Body of pancreas (tissue), 4 donors: ENCODE data around the gene CYTH3. TPM values are rescaled to one million over a fixed set of nuclear protein-coding genes. Genes with fewer than 3 reads are reported as not detected.

ENCODE experiments used
- ATAC-seq: fragments of 150-250 bp; one replicate; pipeline ENCODE4 v1.9.1; 2016
- DNase-seq, 4 donors: peaks; one replicate each; pipeline ENCODE4 v3.0.0-alpha.2; 2019
- H3K27ac ChIP-seq, 4 donors: fragments of 200-600 bp; sonication (generic); 1 replicate in 3 of 4; 2 replicates in 1 of 4; pipeline versions ENCODE4 v1.5.1 to v1.6.1; 2016 to 2019; ENCODE audit warnings: mild to moderate bottlenecking in 1 of 4, mixed read lengths in 1 of 4, moderate library complexity in 1 of 4
- H3K27me3 ChIP-seq, 2 donors: fragments of 200-600 bp; sonication (generic); one replicate each; pipeline ENCODE4 v1.6.0; 2016; ENCODE audit warnings: mild to moderate bottlenecking in 1 of 2
- H3K36me3 ChIP-seq, 2 donors: fragments of 200-600 bp; sonication (generic); replicated peaks in 1 of 2; 2 replicates each; pipeline ENCODE4 v1.5.1; 2016; ENCODE audit warnings: low read depth in 2 of 2; ENCODE audit not compliant: insufficient read depth in 1 of 2
- H3K4me1 ChIP-seq: fragments of 200-600 bp; sonication (generic); one replicate; pipeline ENCODE4 v1.6.0; 2016
- H3K4me3 ChIP-seq, 2 donors: fragments of 200-600 bp; sonication (generic); 1 replicate in 1 of 2; 2 replicates in 1 of 2; pipeline ENCODE4 v1.5.1; 2016 to 2019
- H3K9me3 ChIP-seq, 3 donors: fragments of 200-600 bp; sonication (generic); 1 replicate in 2 of 3; 2 replicates in 1 of 3; pipeline ENCODE4 v1.5.1; 2016
- POLR2A ChIP-seq, 3 donors: fragments of 450-650 bp; IDR thresholded peaks; one replicate each; pipeline ENCODE4 v1.6.1; 2016; ENCODE audit warnings: antibody characterized with exemption in 3 of 3, mild to moderate bottlenecking in 2 of 3
- WGBS, 2 donors: methylation state at CpG; one replicate each; pipeline ENCODE4 v1.1.5; 2017; 5-methylcytosine and 5-hydroxymethylcytosine counted together
- intact Hi-C: fragments of 100-400 bp; cut with DNase I; formaldehyde crosslinking; loops from one replicate; pipeline ENCODE4 v1.15.1; 2023
- total RNA-seq, 2 donors: library from RNA; depleted of rRNA; stranded (reverse); fragments of >200 nt; gene quantifications; one replicate each; pipeline ENCODE4 v1.1.0, GENCODE V29; 2016
- TF ChIP-seq, protein P1 (sequence below), 7 experiments: fragments of 450-650 bp in 4 of 7; fragments of 200-600 bp in 3 of 7; sonication (generic) in 3 of 7; IDR thresholded peaks; one replicate each; pipeline ENCODE4 v1.5.1; 2016 to 2019; ENCODE audit warnings: antibody characterized with exemption in 7 of 7

Gene CYTH3
- total RNA-seq, 2 donors from 2014 or later, result 14.0 to 18.8 TPM

DNA sequence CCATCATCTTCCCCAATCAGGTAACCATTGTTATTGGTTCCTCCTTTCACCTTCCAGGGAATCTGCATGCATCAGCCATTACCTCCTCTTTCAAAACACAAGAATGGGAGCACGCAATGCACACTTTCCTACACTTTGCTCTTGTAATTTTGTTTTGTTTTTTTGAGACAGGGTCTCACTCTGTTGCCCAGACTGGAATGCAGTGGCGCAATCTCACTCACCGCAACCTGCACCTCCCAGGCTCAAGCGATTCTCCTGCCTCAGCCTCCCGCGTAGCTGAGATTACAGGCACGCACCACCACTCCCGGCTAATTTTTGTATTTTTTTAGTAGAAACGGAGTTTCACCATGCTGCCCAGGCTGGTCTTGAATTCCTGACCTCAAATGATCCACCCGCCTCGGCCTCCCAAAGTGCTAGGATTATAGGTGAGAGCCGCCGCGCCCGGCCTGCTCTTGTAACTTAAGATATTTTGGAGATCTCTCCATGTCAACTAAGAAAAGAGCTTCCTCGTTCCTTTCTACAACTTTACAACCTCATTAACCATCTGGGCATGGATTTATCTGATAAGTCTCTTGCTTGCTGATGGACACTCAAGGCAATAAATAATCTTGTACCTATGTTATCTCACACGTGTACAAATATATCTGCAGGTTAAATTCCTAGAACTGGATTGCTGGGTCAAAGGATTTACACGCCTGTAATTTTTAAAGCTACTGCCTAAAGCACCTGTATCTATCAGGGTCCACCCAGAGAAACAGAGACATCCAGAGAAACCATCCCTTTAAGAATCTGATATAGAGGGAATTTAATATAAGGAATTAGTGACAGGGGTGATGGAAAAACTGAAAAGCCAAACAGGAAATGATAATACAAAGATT lies 4.2 kb downstream of the CYTH3 start:
- no peak for ATAC-seq
- Histone ChIP-seq H3K27ac (no peak overlapping the region), H3K9me3 (no peaks in the 10 kb centered on the region), H3K27me3 (no peaks in the 10 kb centered on the region), H3K4me1 (peaks cover 36% of the 10 kb centered on the region), H3K36me3 (no peaks in the 10 kb centered on the region), H3K4me3 (no peak overlapping the region)
- intact Hi-C loops, result no loop called here
- TF ChIP-seq, protein P1, sequence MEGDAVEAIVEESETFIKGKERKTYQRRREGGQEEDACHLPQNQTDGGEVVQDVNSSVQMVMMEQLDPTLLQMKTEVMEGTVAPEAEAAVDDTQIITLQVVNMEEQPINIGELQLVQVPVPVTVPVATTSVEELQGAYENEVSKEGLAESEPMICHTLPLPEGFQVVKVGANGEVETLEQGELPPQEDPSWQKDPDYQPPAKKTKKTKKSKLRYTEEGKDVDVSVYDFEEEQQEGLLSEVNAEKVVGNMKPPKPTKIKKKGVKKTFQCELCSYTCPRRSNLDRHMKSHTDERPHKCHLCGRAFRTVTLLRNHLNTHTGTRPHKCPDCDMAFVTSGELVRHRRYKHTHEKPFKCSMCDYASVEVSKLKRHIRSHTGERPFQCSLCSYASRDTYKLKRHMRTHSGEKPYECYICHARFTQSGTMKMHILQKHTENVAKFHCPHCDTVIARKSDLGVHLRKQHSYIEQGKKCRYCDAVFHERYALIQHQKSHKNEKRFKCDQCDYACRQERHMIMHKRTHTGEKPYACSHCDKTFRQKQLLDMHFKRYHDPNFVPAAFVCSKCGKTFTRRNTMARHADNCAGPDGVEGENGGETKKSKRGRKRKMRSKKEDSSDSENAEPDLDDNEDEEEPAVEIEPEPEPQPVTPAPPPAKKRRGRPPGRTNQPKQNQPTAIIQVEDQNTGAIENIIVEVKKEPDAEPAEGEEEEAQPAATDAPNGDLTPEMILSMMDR (IDR thresholded peaks at IDR 0.05), result no peak
- no peak for TF ChIP-seq POLR2A (IDR thresholded peaks at IDR 0.05)
- 82 to 86% methylated on average over 18 of the region's 18 CpGs for WGBS, 2 donors
- no peak for DNase-seq

- DNase-seq, result no peak
- Histone ChIP-seq H3K4me3 (no peak overlapping the region), H3K36me3 (no peaks in the 10 kb centered on the region), H3K27ac (no peak overlapping the region), H3K27me3 (no peaks in the 10 kb centered on the region), H3K4me1 (peaks cover 33% of the 10 kb centered on the region), H3K9me3 (no peaks in the 10 kb centered on the region)
- intact Hi-C loops, result no loop called here
- WGBS, 2 donors, result 81 to 95% methylated on average over 7 of the region's 7 CpGs
- no peak for TF ChIP-seq POLR2A (IDR thresholded peaks at IDR 0.05)
- TF ChIP-seq, protein P1 (IDR thresholded peaks at IDR 0.05), result no peak
- no peak for ATAC-seq
Measured at GRCh38 chr7:6266699-6267098, 5.7 kb downstream of the CYTH3 start.

- H3K27ac ChIP-seq, result no peak overlapping the region
- TF ChIP-seq, protein P1 (IDR thresholded peaks at IDR 0.05), result no peak
- no peak for TF ChIP-seq POLR2A (IDR thresholded peaks at IDR 0.05)
- H3K4me1 ChIP-seq, result peaks cover 17% of the 10 kb centered on the region
- no peaks in the 10 kb centered on the region for H3K27me3 ChIP-seq
- intact Hi-C loops, result no loop called here
- ATAC-seq, result no peak
- H3K36me3 ChIP-seq, result no peaks in the 10 kb centered on the region
- no peaks in the 10 kb centered on the region for H3K9me3 ChIP-seq
- no peak for DNase-seq
- no peak overlapping the region for H3K4me3 ChIP-seq
Measured at GRCh38 chr7:6262221-6262620, 10.2 kb downstream of the CYTH3 start.

- ATAC-seq, result no peak
- H3K27me3 ChIP-seq, result no peaks in the 10 kb centered on the region
- H3K9me3 ChIP-seq, result no peaks in the 10 kb centered on the region
- intact Hi-C loops, result no loop called here
- TF ChIP-seq POLR2A (IDR thresholded peaks at IDR 0.05), result no peak
- TF ChIP-seq, protein P1 (IDR thresholded peaks at IDR 0.05), result no peak
- no peak overlapping the region for H3K4me3 ChIP-seq
- no peak for DNase-seq
- 70 to 77% methylated on average over 2 of the region's 2 CpGs for WGBS, 2 donors
- peaks cover 17% of the 10 kb centered on the region for H3K4me1 ChIP-seq
- H3K27ac ChIP-seq, result no peak overlapping the region
- H3K36me3 ChIP-seq, result no peaks in the 10 kb centered on the region
Measured at GRCh38 chr7:6261699-6262098, 10.7 kb downstream of the CYTH3 start.
